Measurements from ENCODE around the gene PIM1.

- TF ChIP-seq CTCF (IDR thresholded peaks at IDR 0.05; ENCODE audit: poor library complexity, severe bottlenecking) (no peak), EP300 (conservative IDR thresholded peaks at IDR 0.05; ENCODE audit: poor library complexity, severe bottlenecking) (no peak), EZH2 (IDR thresholded peaks at IDR 0.05; ENCODE audit: borderline replicate concordance, insufficient read depth, low read length, poor library complexity, severe bottlenecking) (no peak), REST (IDR thresholded peaks at IDR 0.05; ENCODE audit: borderline replicate concordance) (no peak), POLR2AphosphoS5 (IDR thresholded peaks at IDR 0.05) (no peak)
Measured at GRCh38 chr6:37162740-37163139, 7.2 kb upstream of the PIM1 start.
